HG03469 (cell line): Measurements from ENCODE around the gene AKNAD1.

Experiments
- ATAC-seq: cut with Tn5 transposase; IDR thresholded peaks from one replicate; pipeline ENCODE4 v1.9.1; 2021; ENCODE audit warnings: mild to moderate bottlenecking, moderate library complexity, moderate number of reproducible peaks; ENCODE audit not compliant: unreplicated experiment

The AKNAD1 gene

GRCh38 chr1:108865316-108865910 lies 8.5 kb upstream of the AKNAD1 start:
- ATAC-seq = no peak

DNA sequence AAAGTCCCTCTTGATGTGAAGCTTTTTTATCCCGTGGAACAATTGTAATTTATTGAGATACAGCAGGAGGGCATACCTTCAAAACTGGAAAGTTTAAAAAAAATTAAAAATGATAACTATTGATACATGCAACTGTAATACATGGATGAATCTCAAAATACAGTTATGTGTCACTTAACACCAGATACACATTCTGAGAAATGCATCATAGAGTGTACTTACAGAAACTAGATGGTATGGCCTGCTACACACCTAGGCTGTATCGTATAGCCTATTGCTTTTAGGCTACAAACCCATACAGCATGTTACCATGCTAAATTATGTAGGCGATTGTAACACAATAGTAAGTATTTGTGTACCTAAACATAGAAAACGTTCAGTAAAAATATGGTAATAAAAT lies 7.1 kb upstream of the AKNAD1 start:
- ATAC-seq = no peak

DNA sequence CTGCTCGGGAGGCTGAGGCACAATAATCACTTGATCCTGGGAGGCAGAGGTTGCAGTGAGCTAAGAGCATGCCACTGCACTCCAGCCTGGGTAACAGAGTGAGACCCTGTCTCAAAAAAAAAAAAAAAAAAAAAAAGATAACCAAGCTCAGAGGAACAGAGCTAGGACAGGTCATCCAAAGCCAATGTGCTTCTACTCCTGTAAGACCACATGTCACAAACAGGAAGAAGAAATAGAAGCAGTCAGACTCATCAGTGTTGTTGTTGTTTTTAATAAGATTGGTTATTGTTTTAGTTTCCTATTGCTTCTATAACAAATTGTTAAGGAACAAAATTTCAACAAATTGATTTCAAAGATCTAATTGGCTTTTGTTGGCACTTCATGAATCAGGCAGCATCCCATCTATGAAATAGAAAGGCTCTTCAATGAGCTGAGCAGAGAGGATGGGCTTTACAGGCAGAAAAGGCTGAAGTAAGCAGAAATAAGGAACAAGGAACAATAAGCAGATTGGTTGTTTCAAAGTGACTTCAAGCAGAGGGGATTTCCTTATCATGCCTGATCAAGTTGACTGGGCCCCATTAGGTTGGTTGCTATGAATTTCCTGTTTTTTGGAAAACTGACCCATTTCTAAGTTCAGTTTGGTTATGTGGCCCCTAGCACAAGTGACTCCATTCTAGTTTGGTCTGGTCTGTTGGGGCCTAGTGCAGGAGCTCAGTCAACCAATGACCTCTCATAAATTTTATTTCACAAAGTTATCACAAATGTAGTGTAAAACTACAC lies 6.0 kb upstream of the AKNAD1 start:
- ATAC-seq = no peak

GRCh38 chr1:108862017-108862610 lies 5.2 kb upstream of the AKNAD1 start:
- ATAC-seq = no peak

- ATAC-seq = no peak
Measured at GRCh38 chr1:108861566-108861965, 4.7 kb upstream of the AKNAD1 start.

- ATAC-seq = no peak
Measured at GRCh38 chr1:108860190-108860907, 3.5 kb upstream of the AKNAD1 start.

GRCh38 chr1:108858230-108858950 lies 1.5 kb upstream of the AKNAD1 start:
- no peak for ATAC-seq

DNA sequence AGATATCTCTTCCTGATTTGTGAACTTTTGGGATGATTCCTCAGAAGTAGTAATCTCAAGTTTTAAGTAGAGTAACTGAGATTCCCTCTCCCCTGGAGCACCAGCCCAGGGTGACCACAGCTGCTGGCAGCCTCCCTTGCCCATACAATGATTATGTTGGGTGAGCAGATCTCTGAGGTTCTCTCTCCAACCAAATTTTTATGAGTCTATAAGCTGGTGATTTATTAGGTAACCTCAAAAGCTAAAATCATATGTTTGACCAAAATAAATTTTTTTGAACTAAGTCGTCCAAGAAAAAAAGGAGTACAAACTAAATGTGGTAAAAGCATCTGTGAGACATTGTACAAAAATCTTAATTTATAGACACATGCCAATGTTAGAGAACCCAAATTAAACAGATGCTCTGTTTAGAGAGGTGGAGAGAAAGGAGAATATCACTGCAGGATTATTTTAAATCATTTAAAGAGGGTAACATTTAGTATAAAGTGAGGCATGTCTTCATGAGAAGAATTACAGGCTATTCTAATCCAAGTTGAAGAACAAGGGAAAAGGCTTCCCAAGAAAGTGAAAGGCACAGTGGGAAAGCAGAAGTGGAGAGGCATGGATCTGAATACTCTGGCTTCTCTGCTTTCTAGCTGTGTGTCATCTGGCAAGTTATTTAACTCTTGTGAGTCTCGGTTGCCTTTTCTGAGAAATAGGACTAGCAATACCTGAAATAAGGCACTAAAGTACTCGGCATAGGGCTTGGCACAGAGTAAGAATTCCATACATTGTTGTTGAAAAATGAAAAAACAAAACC lies 2.5 kb downstream of the AKNAD1 start:
- ATAC-seq = no peak

GRCh38 chr1:108852221-108852975 lies 4.5 kb downstream of the AKNAD1 start:
- ATAC-seq = no peak

DNA sequence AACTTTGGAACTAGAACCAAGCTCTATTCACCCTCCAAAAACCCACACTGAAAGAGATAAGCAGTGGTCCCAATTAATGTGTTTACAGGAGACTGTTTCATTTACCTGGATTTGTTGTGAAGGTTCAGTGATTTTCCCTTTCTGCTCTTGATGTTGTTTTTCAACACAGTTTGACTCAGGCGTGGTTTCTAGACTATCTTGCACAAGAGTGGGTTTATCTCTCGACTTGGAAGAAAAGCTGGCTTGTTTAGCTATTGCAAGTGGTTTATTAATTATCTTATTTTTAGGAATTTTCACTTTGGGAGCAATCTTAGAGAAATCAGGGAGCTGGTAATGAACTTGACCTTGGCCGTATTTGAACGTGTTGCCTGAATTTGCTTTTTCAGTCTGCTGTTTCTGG lies 5.3 kb downstream of the AKNAD1 start:
- ATAC-seq = no peak

GRCh38 chr1:108850929-108851328 lies 6.0 kb downstream of the AKNAD1 start:
- ATAC-seq = no peak

GRCh38 chr1:108848806-108849205 lies 8.1 kb downstream of the AKNAD1 start:
- no peak for ATAC-seq

DNA sequence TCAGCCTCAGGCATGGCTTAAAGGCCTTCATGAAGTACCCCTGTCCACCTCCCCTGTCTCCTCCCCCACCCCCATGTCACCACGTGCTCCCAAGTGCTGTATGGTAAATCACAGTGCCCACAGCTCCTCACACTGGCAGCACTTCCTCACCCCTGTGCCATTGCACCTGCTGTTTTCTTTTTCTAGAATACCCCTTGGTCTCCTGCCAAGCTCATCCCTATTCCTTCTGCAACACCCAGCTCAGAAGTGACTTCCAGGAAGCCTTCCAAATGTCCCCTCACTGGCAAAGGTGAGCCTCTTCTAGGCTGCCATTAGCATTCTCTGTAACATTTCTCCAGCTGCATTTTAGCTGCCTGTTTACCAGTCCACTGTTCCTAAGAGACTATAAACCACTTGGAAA lies 9.4 kb downstream of the AKNAD1 start:
- no peak for ATAC-seq

GRCh38 chr1:108845991-108846390 lies 10.9 kb downstream of the AKNAD1 start:
- ATAC-seq = no peak

- ATAC-seq = no peak
Measured at GRCh38 chr1:108845446-108845845, 11.4 kb downstream of the AKNAD1 start.

DNA sequence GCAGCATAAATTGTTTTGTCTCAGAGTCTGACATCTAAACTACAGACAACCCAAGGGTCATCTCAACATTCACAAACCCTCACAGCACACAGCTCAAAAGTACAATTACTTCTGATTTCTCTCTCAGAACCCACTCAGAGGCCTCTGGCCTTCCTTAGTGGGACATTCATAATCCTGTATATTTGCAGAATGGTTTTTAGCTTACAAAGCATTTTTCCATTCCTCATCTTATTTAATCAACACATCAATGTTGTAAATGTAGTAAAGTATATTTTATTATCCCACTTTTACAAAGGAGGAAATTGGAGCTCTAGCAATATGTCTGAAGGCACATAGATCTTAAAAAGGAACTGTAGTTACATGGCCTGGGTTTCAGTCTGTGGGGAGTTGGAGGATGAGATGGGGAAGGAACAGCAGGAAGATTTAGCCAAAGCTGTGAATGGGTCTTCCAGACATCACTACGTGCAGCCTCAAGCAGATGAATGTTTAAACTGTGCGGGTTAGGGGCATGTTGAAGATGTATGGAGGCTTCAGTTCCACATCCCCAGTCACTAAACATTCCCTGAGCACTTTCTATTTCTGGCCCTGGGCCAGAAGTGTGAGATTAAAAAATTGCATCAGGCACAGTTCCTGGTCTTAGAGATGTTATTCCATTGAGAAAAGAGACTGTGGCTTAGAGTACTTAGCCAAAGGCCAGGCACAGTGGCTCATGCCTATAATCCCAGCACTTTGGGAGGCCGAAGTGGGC lies 13.3 kb downstream of the AKNAD1 start:
- no peak for ATAC-seq

DNA sequence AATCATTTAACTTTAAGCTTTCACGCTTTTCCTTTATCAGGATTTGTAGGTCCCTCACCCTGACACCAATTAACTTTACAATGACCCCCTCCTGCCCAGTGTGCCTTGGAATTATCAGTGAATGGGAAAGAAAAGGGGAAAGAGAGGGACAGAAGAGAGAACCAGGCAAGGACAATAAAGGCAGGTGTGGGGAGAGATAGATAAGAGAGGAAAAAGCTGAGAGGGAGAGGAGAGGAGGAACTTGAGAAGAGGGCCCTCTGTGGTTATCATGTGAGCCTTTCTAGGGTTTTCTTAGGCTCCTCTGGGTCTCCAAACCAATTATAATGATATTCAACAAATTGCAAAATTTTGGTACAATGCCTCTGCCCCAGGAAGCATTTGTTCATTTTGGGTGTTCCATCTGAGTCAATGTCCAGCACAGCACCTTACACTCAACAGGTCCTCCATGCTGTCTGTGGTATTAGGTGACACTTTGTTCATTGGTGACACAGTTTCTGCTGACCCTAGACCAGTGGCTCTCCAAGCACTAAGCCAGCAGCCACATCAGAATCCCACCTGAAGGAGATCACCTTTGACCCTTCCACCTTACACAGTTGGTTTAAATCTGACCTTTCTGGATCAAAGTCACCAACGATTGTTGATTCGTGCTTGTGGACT lies 14.2 kb downstream of the AKNAD1 start:
- ATAC-seq = no peak

GRCh38 chr1:108841703-108842102 lies 15.2 kb downstream of the AKNAD1 start:
- ATAC-seq = no peak
